K562 treated with DMSO at 1 percent for 4 hours (cell line): ENCODE results near the gene CFAP300. TPM values are rescaled to one million over a fixed set of nuclear protein-coding genes. Genes with fewer than 3 reads are reported as not detected.

Source experiments
- total RNA-seq: library from RNA; unstranded; fragments of 300-600 nt; gene quantifications from 2 replicates; pipeline ENCODE4 v1.2.3, GENCODE V29; 2022; ENCODE audit not compliant: insufficient read depth

CFAP300 gene
- total RNA-seq: not detected in 2 replicates

GRCh38 chr11:102047305-102047924 is at the start of gene CFAP300:
TSS of gene CFAP300 (plus strand) at chr11:102047437. CDS start at chr11:102047471, 34 bp downstream.

GRCh38 chr11:102109896-102110760 is 62.9 kb downstream of the CFAP300 start, which contains the start of gene YAP1:
TSS of gene YAP1 (plus strand) at chr11:102110447. CDS start at chr11:102110849, 402 bp downstream.

Other genes with a start within 250 kb of the CFAP300 start
- not detected in 2 replicates for gene CEP126, start 132.4 kb upstream of the CFAP300 start, total RNA-seq
- not detected in 2 replicates for gene ANGPTL5, start 130.9 kb upstream of the CFAP300 start, total RNA-seq
- not detected in 2 replicates for gene YAP1, start 63.0 kb downstream of the CFAP300 start, total RNA-seq